Right lobe of liver (tissue), 4 donors: ENCODE results near the gene NEU1.

ENCODE experiments used
- CTCF ChIP-seq, 4 donors: fragments of 200-600 bp in 3 of 4; fragments of 450-650 bp in 1 of 4; IDR thresholded peaks; one replicate each; pipeline versions ENCODE4 v1.5.1 to v1.8.0; 2016 to 2022; ENCODE audit warnings: antibody characterized with exemption in 4 of 4, mild to moderate bottlenecking in 2 of 4
- POLR2A ChIP-seq: fragments of 450-650 bp; IDR thresholded peaks from one replicate; pipeline ENCODE4 v1.6.1; 2017; ENCODE audit warnings: antibody characterized with exemption, mild to moderate bottlenecking
- donor health status: DM: no; HTN: no; CAD: no.
- donor health status: DM: no; HTN: no; CAD: no.
- donor health status: DM: no; HTN: yes; CAD: no.

- TF ChIP-seq CTCF (IDR thresholded peaks at IDR 0.05) (no peak), POLR2A (no peak)
These were observed 42.4 kb upstream of the NEU1 start for GRCh38 chr6:31905041-31905440.
